SJCRH30 (cell line): ENCODE results near the gene WDR44. TPM values are rescaled to one million over a fixed set of nuclear protein-coding genes. Genes with fewer than 3 reads are reported as not detected.
A peak's percentile ranks its signal among the peaks of the same experiment; 100 is the strongest.
"Not testable (repeated sequence)": the region's sequence is repeated elsewhere in the genome, so short reads cannot be mapped to it uniquely, and the experiment has no call there.

Experiments
- DNase-seq, 2 experiments: peaks; one replicate each; pipeline ENCODE4 v3.0.0-alpha.2; 2015 to 2020
- H3K27ac ChIP-seq: fragments of 250-450 bp; sonication (Bioruptor Pico); 2 replicates; pipeline ENCODE4 v1.5.1; 2020; ENCODE audit warnings: mild to moderate bottlenecking, moderate library complexity
- H3K27me3 ChIP-seq: fragments of 250-450 bp; sonication (Bioruptor Pico); 2 replicates; pipeline ENCODE4 v1.5.1; 2020; ENCODE audit warnings: mild to moderate bottlenecking, moderate library complexity
- H3K36me3 ChIP-seq: fragments of 250-450 bp; sonication (Bioruptor Pico); 2 replicates; pipeline ENCODE4 v1.5.1; 2020; ENCODE audit warnings: mild to moderate bottlenecking, moderate library complexity
- H3K4me1 ChIP-seq: fragments of 250-450 bp; sonication (Bioruptor Pico); 2 replicates; pipeline ENCODE4 v1.5.1; 2020; ENCODE audit warnings: mild to moderate bottlenecking, moderate library complexity
- H3K4me3 ChIP-seq: fragments of 250-450 bp; sonication (Bioruptor Pico); 2 replicates; pipeline ENCODE4 v1.5.1; 2020; ENCODE audit warnings: mild to moderate bottlenecking, moderate library complexity
- H3K9me3 ChIP-seq: fragments of 250-450 bp; sonication (Bioruptor Pico); replicated peaks from 2 replicates; pipeline ENCODE4 v1.5.1; 2020; ENCODE audit warnings: mild to moderate bottlenecking, moderate library complexity
- total RNA-seq: library from RNA; depleted of rRNA; stranded (reverse); fragments of >200 nt; shearing (Covaris generic); gene quantifications from 2 replicates; pipeline ENCODE4 v1.2.3, GENCODE V29; 2014

WDR44 gene
- total RNA-seq, 1 experiment from 2014 or later, result 17.8 TPM

DNA sequence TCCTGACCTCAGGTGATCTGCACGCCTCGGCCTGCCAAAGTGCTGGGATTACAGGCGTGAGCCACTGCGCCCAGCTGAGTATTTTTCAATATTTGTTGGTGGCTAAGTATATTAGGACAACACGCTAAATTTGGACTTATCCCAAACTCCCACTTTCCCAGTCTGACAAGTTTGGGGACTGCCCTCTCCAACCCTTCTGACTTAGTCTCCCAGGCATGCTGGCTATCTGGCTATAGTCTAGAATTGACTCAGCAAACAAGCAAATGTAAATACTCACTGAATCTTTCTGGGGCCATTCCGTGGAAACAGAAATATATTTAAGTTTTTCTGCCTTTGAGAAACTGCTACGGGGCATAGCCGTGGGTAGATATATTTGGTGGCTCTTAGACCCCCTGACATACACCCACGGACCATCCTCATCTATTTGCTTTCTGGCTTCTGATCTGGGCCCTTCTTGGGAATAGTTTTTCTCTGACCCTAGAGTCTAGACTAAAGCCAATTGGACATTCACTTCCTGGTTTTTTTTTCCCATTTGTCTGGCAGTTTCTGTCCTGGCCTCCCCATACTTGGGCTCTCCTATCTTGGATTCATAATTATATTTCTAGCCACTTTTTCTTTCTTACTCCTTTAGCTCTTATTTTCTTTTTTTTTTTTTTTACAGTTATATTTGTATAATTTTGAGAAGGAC lies 138.5 kb downstream of the WDR44 start:
- H3K4me3 ChIP-seq, result no peak overlapping the region
- no peaks in the 10 kb centered on the region for H3K36me3 ChIP-seq
- H3K9me3 ChIP-seq, result no peaks in the 10 kb centered on the region
- no peaks in the 10 kb centered on the region for H3K4me1 ChIP-seq
- H3K27ac ChIP-seq, result no peak overlapping the region
- DNase-seq, result no peak
- H3K27me3 ChIP-seq, result no peaks in the 10 kb centered on the region

GRCh38 chrX:118486693-118487092 lies 140.8 kb downstream of the WDR44 start:
- not testable (repeated sequence) for H3K27ac ChIP-seq, H3K27me3 ChIP-seq, H3K4me1 ChIP-seq, DNase-seq, H3K9me3 ChIP-seq, H3K36me3 ChIP-seq, H3K4me3 ChIP-seq

GRCh38 chrX:118493016-118493415 lies 147.1 kb downstream of the WDR44 start:
- no peak overlapping the region for H3K27ac ChIP-seq
- no peak overlapping the region for H3K4me3 ChIP-seq
- H3K36me3 ChIP-seq, result no peaks in the 10 kb centered on the region
- H3K4me1 ChIP-seq, result peaks cover 1% of the 10 kb centered on the region
- no peaks in the 10 kb centered on the region for H3K27me3 ChIP-seq
- H3K9me3 ChIP-seq, result no peaks in the 10 kb centered on the region
- no peak for DNase-seq

GRCh38 chrX:118493653-118494297 lies 147.9 kb downstream of the WDR44 start:
- H3K4me3 ChIP-seq, result no peak overlapping the region
- DNase-seq, result no peak
- no peaks in the 10 kb centered on the region for H3K36me3 ChIP-seq
- peaks cover 9% of the 10 kb centered on the region for H3K4me1 ChIP-seq
- H3K27me3 ChIP-seq, result no peaks in the 10 kb centered on the region
- no peaks in the 10 kb centered on the region for H3K9me3 ChIP-seq
- H3K27ac ChIP-seq, result no peak overlapping the region

GRCh38 chrX:118495061-118495921 lies 149.4 kb downstream of the WDR44 start, which contains the start of gene DOCK11:
Gene DOCK11, plus strand, starts transcription at chrX:118495815. Its CDS starts 157 bp downstream, at chrX:118495972.
- peak within 1 kb of the TSS; percentile 32; the same call in 1 of the 2 replicates for H3K27ac ChIP-seq
- peak; percentile 82 to 84 for DNase-seq
- no peaks in the 10 kb centered on the region for H3K36me3 ChIP-seq
- peaks cover 14% of the 10 kb centered on the region for H3K4me1 ChIP-seq
- H3K27me3 ChIP-seq, result no peaks in the 10 kb centered on the region
- H3K4me3 ChIP-seq, result peak within 1 kb of the TSS; percentile 82
- H3K9me3 ChIP-seq, result no peaks in the 10 kb centered on the region

DNA sequence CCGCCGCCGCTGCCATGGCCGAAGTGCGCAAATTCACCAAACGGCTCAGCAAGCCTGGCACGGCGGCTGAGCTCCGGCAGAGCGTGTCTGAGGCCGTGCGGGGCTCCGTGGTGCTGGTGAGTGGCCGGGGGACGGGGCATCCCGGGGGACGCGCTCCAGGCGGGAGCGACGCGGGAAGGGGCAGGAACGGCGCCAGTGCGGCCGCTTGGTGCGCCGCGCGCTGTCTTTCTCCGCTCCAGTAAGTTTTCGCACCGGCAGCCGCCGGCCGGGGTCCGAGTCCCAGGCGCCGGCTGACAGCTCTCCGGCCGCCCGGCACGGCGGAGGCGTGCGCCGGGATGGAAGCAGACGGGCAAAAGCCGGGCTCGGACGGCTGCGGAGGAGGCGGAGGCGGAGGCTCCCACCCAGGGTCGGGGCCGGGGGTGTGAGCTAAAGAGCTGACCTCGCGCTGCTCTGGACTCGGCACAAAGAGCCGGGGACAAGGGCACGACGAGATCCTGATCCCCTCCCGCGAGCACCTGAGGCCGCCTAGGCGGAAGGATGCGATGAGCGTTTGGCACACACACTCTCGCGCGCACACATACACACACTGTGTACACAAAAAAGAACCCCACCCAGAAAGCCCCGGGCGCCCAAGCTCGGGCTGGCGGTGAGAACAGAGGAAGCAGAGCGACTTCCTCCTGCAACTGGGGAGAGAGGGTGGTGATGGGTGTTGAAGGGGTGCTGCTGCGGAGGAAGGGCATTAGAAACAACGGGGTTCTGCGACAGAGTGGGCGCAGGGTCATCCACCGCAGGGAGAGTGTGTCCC lies 150.3 kb downstream of the WDR44 start:
- no peaks in the 10 kb centered on the region for H3K9me3 ChIP-seq
- H3K4me1 ChIP-seq, result peaks cover 14% of the 10 kb centered on the region
- H3K36me3 ChIP-seq, result no peaks in the 10 kb centered on the region
- no peaks in the 10 kb centered on the region for H3K27me3 ChIP-seq
- DNase-seq, result peak; percentile 30 to 43
- H3K27ac ChIP-seq, result peak overlapping the region; percentile 6; the same call in 1 of the 2 replicates
- peak overlapping the region; percentile 82 for H3K4me3 ChIP-seq

DNA sequence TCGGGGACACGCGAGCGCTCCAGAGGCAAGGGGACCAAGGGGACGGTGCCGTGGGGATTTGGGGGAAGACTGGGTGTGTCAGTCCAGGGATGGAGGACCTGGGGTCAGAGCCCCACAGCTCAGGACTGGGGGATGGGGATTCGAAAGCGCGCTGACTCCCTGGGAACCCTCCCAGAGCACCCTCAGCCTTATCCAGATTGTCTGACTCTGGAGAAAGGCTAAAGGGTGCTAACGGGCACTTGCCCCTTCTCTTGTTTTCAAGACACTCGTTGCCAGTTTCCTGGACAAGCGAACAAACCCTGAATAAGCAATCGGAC lies 150.8 kb downstream of the WDR44 start:
- Histone ChIP-seq H3K36me3 (no peaks in the 10 kb centered on the region), H3K27ac (no peak overlapping the region), H3K4me1 (peaks cover 14% of the 10 kb centered on the region), H3K9me3 (no peaks in the 10 kb centered on the region), H3K4me3 (peak overlapping the region; percentile 82), H3K27me3 (no peaks in the 10 kb centered on the region)
- peak; percentile 9 to 20 for DNase-seq

DNA sequence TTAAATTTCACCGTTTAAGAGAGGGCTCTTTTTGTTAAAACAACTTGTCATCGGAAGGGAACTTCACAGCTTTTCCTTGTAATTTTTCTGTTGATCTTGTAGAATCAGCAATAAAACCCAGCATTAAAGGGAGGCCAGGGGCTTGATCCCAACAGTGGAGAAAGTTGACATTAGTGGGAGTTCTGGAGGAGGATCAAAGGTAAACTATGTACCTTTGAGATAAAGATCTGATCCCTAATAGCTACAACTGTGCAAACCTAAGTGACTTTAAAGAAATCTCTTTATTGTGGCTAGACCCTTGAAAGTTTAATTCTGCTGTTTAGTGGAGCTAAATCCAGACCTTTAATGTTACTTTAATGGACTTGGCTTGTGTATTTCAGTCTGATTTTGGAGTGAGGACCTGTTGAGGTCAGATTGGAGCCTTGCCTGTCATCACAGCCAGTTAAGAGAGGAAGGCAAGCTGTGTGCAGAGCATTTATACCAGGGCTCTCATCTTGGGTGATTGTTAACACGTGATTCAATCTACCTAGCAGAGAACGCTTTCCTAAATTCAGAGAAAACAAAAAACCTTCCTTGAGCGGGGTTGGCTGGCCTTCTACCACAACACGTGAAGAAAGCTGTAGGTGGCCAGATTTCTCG lies 151.4 kb downstream of the WDR44 start:
- Histone ChIP-seq H3K4me1 (peaks cover 14% of the 10 kb centered on the region), H3K9me3 (no peaks in the 10 kb centered on the region), H3K27me3 (no peaks in the 10 kb centered on the region), H3K27ac (no peak overlapping the region), H3K4me3 (peak overlapping the region; percentile 82), H3K36me3 (no peaks in the 10 kb centered on the region)
- peak in 1 of 2 experiments; percentile 6 for DNase-seq

GRCh38 chrX:118498351-118498750 lies 152.4 kb downstream of the WDR44 start:
- H3K9me3 ChIP-seq, result no peaks in the 10 kb centered on the region
- H3K4me3 ChIP-seq, result peak overlapping the region; percentile 50; the same call in 1 of the 2 replicates
- H3K27ac ChIP-seq, result peak overlapping the region; percentile 54
- H3K36me3 ChIP-seq, result no peaks in the 10 kb centered on the region
- no peaks in the 10 kb centered on the region for H3K27me3 ChIP-seq
- peaks cover 14% of the 10 kb centered on the region for H3K4me1 ChIP-seq
- peak; percentile 26 to 69 for DNase-seq

GRCh38 chrX:118498755-118499154 lies 152.8 kb downstream of the WDR44 start:
- Histone ChIP-seq H3K27ac (peak overlapping the region; percentile 54), H3K4me3 (peak overlapping the region; percentile 50), H3K36me3 (no peaks in the 10 kb centered on the region), H3K4me1 (peaks cover 14% of the 10 kb centered on the region), H3K27me3 (no peaks in the 10 kb centered on the region), H3K9me3 (no peaks in the 10 kb centered on the region)
- no peak for DNase-seq

- Histone ChIP-seq H3K27ac (peak overlapping the region; percentile 54), H3K9me3 (no peaks in the 10 kb centered on the region), H3K36me3 (no peaks in the 10 kb centered on the region)
Measured at GRCh38 chrX:118499295-118499694, 153.4 kb downstream of the WDR44 start.

More at GRCh38 chrX:118499295-118499694, 153.4 kb downstream of the WDR44 start:
- peaks cover 14% of the 10 kb centered on the region for H3K4me1 ChIP-seq
- DNase-seq, result peak; percentile 72 to 85
- H3K27me3 ChIP-seq, result no peaks in the 10 kb centered on the region
- H3K4me3 ChIP-seq, result peak overlapping the region; percentile 50
